ENCODE results near the gene CUZD1. TPM values are rescaled to one million over a fixed set of nuclear protein-coding genes. Genes with fewer than 3 reads are reported as not detected.

CUZD1 gene
- total and polyA plus RNA-seq, 2 of the 4 experiments (the other 2 are of a cell fraction) = 0.36 to 0.67 TPM

GRCh38 chr10:122827302-122827701 lies 18.4 kb downstream of the CUZD1 start:
- H3K4ac ChIP-seq (ENCODE audit: low read depth, low read length) = no peak overlapping the region
- no peak overlapping the region for H2BK20ac ChIP-seq (ENCODE audit: low read depth, low read length)
- intact Hi-C loops (cut with micrococcal nuclease) = no loop called here
- DNase-seq = no peak
- no peak overlapping the region for H3K56ac ChIP-seq (ENCODE audit: extremely low read depth, insufficient read depth, low read length)
- H3K4me2 ChIP-seq (ENCODE audit: low read depth, low read length) = no peak overlapping the region
- ATAC-seq (ENCODE audit: low read depth) = no peak
- H2BK120ac ChIP-seq (ENCODE audit: low read depth, low read length) = no peak overlapping the region
- BruUV-seq (replicated peaks) = no TSS peak
- no peak overlapping the region for H2BK5ac ChIP-seq (ENCODE audit: low read depth, low read length, poor library complexity, severe bottlenecking)
- TF ChIP-seq RFX5 (IDR thresholded peaks at IDR 0.05; ENCODE audit: low read depth, low read length) (no peak), FOS (IDR thresholded peaks at IDR 0.05; ENCODE audit: low read depth, low read length) (no peak), BHLHE40 (IDR thresholded peaks at IDR 0.05; ENCODE audit: low read depth, low read length) (no peak), MAZ (IDR thresholded peaks at IDR 0.05; ENCODE audit: borderline replicate concordance, low read depth, low read length) (no peak), CTCF (conservative IDR thresholded peaks at IDR 0.05; ENCODE audit: low read depth, low read length) (no peak), MXI1 (IDR thresholded peaks at IDR 0.05; ENCODE audit: borderline replicate concordance, low read depth, low read length) (no peak), POLR2A (IDR thresholded peaks at IDR 0.05; ENCODE audit: low read depth, low read length) (no peak), NFE2L2 (IDR thresholded peaks at IDR 0.05; ENCODE audit: low read depth, low read length) (no peak), SMC3 (IDR thresholded peaks at IDR 0.05; ENCODE audit: low read depth, low read length) (no peak), MAFK (IDR thresholded peaks at IDR 0.05; ENCODE audit: low read depth, low read length) (no peak), RAD21 (IDR thresholded peaks at IDR 0.05; ENCODE audit: low read length) (no peak), RCOR1 (IDR thresholded peaks at IDR 0.05; ENCODE audit: insufficient replicate concordance, low read length) (no peak)
- H3K9ac ChIP-seq (ENCODE audit: low read depth, low read length) = no peak overlapping the region
- H3K79me1 ChIP-seq (ENCODE audit: low read depth in 1 of 2, low read length in 2 of 2) = no peaks in the 10 kb centered on the region
- no peak overlapping the region for H3K27ac ChIP-seq (ENCODE audit: insufficient read depth, low read length)
- no peak overlapping the region for H2AK5ac ChIP-seq (ENCODE audit: low read depth, low read length)
- WGBS, 2 experiments (ENCODE audit: extremely low coverage in 2 of 2, insufficient read length in 1 of 2) = 80% methylated on average over 1 of the region's 3 CpGs; no CpG with 5 or more reads in 1 of the 2 experiments
- in situ Hi-C loops (cut with MboI; ENCODE audit: low sequenced_read_pairs) = no loop called here
- H2AK9ac ChIP-seq (replicated peaks; ENCODE audit: low read depth, low read length, poor library complexity) = no peak overlapping the region
- H3K9me3 ChIP-seq (ENCODE audit: control insufficient read depth, insufficient read depth, low read length) = no peaks in the 10 kb centered on the region
- H3K4me3 ChIP-seq (ENCODE audit: insufficient read depth, low read depth, low read length) = no peak overlapping the region
- H3K4me1 ChIP-seq (ENCODE audit: control insufficient read depth, insufficient read depth, low read length) = no peaks in the 10 kb centered on the region
- no peak overlapping the region for H2BK15ac ChIP-seq (ENCODE audit: low read depth, low read length)
- H3K9me1 ChIP-seq (ENCODE audit: insufficient read depth, low read length) = no peaks in the 10 kb centered on the region
- H3K14ac ChIP-seq (replicated peaks; ENCODE audit: low read depth, low read length) = no peak overlapping the region
- H3K23ac ChIP-seq (ENCODE audit: low read depth, low read length) = no peak overlapping the region; the same call in 1 of the 2 replicates
- H3K27me3 ChIP-seq (ENCODE audit: control insufficient read depth, insufficient read depth, low read length) = peaks cover 2% of the 10 kb centered on the region
- H4K8ac ChIP-seq (ENCODE audit: low read depth in 2 of 2, low read length in 2 of 2) = no peak overlapping the region
- ChIA-PET POLR2A (ENCODE audit: unreplicated experiment) (no interaction called here), CTCF (no interaction called here)
- H3K18ac ChIP-seq (ENCODE audit: low read depth, low read length) = no peak overlapping the region
- no peaks in the 10 kb centered on the region for H4K20me1 ChIP-seq (ENCODE audit: insufficient read depth, low read length)
- dilution Hi-C loops (cut with HindIII; ENCODE audit: low sequenced_read_pairs, unreplicated experiment) = no loop called here
- no peak overlapping the region for H4K5ac ChIP-seq (ENCODE audit: low read depth, low read length)
- H3K36me3 ChIP-seq (ENCODE audit: control insufficient read depth, insufficient read depth, low read length) = no peaks in the 10 kb centered on the region; the same call in 1 of the 2 replicates
- H2AFZ ChIP-seq (replicated peaks; ENCODE audit: low read length, poor library complexity) = no peak overlapping the region
- no peak overlapping the region for H4K91ac ChIP-seq (ENCODE audit: insufficient read depth, low read depth, low read length)
